Measurements from ENCODE around the gene C19orf67.

The C19orf67 gene

DNA sequence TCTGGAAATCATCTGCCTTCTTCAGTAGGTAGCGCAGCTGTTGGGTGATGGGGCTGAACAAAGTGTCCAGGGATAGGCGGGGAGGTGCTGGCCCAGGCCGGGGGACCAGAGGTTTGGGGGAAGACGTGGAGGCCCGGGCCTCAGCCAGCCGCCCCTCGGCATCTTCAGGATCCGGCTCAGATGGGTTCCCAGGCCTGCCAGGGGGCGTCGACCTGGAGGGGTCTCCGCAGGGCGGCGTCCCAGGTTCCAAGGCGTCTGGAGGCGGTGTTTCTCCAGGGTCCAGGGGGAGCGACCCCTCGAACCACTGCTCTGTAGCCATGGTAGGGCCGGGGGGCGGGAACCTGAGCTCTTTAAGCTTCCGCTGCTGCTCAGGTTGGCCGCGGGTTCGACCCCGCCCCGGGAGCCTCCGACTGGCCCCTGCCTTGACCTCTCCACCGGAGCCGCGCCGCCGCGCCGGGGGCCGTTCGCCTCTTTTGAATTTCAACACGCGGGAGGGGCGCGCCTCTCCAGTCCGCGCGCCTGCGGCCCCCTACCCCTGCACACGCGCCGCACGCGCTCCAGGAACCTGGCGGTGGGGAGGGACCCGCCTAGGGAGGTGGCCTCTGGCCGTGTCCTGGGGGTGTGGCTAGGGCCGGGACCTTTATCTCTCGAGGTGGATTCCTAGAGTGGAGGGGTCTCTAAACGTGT, at the start of gene C19orf67:
C19orf67 (minus strand) TSS at position 475 of the 687 bp plus-strand sequence; CDS start at position 319, 156 bp downstream.
- DNase-seq = no peak

DNA sequence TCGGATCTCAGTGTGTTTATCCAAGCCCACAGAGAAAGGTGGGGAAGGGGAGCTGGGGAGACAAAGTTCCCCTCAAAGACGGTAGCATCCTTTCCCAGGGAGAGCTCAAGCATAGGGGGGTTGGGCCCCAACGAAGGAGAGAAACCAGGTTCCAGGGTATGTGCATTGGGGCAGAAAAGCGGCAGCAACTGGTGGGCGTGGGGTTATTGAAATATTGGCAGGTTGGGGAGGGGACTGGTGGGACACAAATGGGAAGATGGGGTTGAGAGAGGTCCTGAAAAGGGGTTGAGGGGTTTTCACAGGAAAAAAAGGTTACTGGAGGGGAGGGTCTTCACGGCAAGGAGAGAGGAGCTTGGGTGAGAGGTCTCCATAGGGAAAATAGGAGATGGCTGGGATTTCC, 49.8 kb upstream of the C19orf67 start:
- DNase-seq = no peak

DNA sequence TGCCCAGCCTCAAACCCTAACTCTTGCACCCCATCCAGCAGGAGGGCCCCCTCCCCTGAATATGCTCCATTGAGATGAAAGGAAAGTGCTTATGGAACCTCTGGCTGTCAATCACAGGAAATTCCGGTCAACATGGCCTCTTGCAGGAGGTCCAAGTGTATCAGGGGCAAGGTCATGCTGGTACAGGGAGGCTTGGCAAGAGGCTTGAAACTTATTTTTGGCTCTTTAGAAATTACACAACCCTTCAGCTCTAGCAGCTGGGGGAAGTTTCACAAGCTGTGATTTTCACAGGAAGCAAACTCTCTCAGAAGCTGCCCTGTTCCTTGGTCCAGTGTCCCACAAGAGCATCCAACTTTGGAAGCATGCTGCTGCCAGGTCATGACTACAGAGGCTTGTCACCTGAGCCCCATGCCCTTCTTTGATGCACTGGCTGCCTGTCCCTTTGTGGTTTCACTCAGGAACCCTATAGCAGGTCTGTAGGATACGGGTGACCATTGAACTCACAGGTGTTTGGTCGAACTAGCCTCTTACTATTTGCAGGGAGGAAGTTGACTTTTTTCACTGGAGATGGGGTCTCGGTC, 42.4 kb upstream of the C19orf67 start:
- no peak for DNase-seq

DNA sequence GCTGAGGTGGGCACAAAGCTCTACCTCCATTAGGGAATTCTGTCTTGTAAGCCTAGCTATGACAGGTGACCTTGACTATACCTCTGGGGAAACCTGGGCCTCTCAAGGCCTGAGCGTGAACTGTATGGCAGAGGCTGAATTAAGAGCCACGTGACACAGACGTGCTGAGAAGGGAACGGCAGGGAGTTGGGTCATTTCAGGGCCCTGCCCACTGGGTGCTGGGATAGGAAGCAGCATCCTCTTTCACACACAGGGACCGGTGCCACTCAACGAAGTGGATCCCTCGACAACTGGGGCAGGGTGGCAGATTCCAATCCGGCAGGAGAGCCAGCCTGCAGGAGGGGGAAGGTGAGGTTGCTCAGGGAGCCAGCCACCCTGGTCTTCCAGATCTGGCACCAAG, 41.6 kb upstream of the C19orf67 start:
- DNase-seq = no peak

DNA sequence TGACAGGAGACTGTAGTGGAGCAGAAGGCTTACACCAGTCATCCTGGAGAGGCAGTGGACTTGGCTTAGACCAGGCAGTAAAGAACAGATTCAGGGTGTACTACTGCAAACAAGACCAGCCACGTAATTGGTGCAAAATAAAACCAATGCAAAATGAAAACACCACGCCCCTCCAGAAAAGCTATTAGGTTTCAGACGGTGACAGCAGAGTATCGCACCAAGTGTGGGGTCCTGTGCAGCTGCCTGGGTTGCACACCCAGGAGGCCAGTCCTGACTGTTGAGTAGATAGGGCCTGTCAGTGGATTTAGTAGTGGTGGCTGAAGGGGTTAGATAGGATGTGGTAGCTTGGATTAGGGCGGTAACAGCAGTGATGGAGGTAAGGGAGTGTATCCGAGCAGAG, 37.3 kb upstream of the C19orf67 start:
- no peak for DNase-seq

DNA sequence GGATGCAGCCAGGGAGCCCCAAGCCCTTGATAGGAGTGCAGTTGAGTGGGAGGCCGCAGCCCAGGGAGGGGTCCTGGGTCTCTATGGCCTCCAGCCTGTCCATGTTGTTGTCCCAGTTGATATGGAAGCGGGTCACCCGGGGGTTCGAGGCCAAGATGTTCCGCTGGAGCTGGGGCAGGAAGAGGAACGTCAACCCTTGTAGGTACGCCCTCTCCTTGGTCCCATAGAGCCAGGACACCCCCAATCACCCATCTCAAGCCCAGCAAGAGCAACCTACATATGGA, 34.9 kb upstream of the C19orf67 start:
- DNase-seq = no peak

DNA sequence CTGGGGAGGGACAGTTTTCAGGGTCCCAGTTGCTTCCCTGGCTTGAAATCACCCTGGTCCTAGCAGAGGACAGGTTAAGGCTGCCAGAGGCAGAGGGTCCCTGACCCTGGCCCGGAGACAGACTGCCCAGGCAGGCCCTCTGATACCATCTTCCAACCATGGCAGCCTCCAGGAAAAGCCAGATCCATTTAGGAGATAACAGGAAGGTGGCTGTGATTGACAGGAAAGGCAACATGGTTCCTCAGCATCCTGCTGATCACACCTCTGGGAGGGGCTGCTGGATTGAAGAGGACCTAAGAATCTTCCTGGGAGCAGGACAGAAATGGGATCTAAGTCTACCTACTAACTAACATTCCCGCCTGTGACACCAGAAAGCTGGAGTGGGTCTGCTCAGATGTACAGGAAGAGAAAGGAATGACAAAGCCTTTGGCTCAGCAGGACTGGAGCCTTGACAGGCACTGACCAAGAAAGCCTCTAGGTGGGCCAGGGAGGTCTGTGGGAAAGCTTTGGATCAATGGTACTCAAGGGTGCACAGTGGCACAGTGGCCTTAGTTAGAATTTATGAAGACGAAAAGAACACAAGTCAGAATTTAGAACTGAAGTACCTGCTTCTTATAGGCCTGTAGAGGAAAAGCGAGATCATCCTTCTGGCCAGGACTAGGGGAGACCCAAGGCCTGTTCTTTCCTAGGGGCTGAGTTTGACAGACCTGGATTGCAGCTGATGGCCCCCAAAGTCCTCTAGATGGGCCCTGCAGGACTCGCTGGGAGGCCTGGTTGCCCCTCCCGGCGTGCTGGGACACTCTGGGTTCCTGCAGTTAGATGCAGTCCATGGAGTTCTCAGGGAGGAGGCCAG, 34.3 kb upstream of the C19orf67 start:
- DNase-seq = no peak

DNA sequence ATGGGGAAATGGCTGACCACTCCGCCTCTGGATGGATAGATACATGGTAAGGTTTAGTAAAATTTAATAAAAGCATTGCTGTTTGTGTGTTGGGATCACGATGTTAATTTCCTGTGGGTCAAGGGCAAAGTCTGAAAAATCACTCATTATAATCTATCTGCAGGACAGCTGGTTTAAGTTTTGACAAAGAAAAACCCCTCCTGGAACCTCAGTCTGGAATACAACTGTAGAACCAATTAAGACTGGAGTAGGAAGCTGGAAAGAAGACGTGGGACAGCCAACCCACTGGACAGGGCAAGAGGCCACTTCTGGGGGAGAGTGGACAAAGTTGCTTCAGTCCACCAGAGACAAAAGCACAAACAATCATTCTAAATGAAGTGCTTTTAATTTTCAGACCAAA, 33.6 kb upstream of the C19orf67 start:
- no peak for DNase-seq

DNA sequence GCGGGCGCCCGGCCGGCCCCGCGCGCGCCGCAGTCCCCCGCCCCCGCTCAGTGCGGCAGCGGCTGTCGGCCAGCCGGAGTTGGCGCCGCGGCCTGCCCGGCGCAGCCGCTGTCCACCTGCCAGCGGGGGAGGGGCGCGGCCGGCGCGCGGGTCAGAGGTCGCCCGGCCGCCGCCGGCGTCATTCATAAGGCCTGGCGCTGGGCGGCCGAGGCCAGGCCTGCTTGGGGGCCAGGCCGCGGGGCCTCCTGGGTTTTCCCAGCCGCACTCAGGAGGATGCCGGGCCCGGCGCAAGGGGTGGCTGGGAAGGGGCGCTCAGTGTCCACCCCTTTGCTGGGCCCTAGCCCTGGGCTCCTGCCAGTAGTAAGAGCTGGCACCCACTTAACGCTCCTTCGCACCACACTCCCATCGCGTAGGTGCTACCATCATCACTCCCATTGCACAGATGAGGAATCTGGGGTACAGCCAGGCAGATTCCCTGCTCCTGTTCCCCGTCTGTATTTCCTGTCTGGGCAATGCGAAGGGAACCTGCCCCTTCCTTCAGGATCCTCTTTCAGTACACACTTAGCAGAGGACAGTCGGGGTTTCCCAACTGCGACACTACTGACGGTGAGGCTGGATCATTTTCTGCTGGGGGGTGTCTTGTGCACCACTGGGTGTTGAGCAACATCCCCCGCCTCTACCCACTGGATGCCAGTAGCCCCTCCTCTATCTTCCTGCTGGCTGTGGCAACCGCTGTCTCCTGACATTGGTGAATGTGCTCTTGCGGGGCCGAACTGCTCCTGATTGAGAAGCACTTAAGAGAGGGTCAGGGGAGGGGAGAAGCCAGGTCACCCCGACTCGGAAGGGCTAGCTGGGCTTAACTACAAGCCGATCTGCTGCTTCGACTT, 32.8 kb upstream of the C19orf67 start:
- DNase-seq = peak; percentile 23

DNA sequence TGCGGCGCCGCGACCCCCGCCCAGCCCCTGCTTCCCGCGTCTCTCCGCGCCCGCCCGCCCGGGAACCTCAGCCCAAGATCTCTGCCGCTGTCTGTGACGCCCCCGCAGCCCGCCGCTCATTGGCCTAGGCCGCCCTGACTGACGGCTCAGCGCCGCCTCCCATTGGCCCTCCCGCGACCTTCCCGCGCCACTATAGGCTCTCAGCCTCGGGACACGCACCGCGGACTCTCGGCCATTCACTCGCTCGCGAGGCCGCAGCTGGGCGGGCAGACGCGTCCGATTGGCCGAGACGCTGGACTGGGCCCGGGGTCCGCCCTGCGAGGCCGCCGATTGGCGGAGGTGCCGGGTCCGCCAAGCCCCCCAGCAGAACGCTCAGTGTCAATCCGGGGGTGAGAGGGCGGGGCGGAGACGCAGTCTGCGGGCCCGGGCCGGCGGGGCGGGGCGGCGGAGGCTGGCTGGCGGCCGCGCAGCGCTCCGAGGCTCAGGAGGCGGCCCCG, 32.1 kb upstream of the C19orf67 start, which contains the start of gene PRKACA:
PRKACA (minus strand) TSS at position 95 of the 497 bp plus-strand sequence. CDS start 215 bp downstream, outside the sequence.
- peak; percentile 99 for DNase-seq

DNA sequence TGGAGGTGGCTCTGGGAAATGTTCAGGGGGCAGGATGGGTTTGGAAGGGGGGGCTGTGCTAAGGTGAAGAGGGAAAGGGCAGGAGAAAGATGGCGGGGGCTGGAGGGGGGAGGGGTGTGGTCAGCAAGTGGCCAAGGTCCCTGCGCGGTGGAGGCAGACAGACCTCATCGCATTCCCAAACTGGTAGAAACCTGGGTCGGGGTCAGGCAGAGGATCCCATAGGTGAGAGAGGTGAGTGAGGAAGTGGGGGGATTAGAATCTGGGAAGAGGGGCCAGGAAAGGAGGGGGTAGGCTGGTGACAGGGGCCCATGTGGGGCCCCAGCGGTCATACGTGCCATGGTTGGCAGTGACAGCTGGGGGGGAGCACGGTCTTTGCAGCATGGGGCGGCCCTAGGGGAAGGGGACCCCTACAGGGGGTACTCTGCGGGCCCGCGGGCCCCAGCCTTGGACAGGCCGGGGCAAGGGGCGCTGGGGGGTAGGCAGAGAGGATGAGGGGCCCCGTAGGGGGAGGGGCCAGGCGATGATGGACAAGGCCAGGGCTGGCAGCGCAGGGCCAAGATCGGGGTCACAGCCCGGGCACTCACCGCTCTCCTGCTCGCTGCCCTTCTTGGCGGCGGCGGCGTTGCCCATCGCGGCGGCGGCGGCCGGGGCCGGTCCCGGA, 31.5 kb upstream of the C19orf67 start:
- no peak for DNase-seq

DNA sequence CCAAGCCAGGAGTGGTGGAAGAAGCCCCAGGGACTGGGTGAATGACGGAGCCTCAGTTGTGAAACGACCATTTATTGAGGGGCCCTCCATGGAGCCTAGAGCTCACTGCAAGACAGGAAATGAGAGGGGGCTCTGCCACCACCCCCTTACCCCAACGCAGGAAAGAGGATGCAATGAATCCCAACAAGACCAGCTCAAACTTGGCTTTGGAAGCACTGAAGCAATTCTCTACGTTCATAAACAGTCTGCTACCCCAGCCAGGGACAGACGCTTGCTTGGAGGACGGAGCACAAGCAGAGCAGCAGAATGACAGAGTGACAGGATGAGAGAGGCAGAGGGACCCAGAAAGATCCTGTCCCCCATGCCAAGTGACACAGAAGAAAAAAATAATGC, 30.9 kb upstream of the C19orf67 start:
- no peak for DNase-seq

DNA sequence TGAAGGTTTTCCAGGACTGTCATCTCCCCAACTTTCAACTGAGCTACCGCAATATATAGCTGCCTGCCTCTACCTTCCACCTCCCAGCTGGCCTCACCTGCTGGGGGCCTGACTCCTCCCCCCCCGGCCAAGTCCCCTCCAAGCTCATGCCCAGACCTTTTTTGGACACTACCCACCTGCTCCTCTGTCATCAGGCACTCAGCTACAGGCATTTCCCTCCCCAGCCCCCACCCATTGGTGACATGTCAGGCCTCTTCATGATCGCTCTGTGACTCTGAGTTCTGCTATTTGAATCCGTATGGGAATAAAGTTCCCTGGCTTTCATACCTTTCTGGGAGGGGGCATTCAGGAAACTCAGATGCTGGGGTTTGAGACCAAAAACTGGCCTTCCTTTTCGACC, 30.2 kb upstream of the C19orf67 start:
- no peak for DNase-seq

DNA sequence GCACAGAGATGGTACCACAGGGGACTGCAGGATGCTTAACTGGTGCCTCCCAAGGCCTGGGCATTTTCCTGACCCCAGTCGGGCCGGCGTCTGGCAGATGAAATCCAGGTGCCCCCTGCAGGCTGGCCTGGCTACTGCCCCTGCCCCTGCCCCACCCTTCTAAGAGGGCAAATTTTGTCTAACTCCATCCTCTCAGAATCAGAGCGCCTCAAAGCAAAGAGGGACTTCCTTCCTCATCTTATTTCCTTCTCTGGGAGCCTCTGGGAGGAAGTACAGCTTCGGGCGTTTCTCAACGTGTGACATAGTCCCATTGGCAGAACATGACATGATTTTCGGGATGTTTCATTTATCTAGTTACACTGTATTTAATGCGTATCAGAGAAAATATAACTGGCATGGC, 29.3 kb upstream of the C19orf67 start:
- peak; percentile 46 for DNase-seq

DNA sequence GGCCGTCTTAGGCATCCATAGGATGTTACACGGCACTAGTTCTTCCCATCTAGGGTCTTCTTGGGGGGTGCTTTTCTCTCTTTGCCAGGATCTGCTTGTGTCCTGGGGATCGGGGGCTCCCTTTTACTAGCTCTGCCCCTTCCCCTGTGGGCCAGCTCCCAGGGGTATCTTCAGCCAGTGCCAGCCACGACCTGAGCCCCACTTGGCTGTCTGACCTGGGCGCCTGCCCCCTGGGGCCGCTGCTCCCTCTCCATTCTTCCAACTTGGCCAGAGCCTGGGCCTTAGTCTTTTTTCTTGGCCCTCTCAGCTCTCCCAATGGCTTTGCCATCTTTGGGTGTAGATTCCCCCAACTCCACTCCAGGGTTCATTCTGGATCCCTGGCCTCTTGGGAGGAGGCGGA, 28.9 kb upstream of the C19orf67 start:
- DNase-seq = no peak

DNA sequence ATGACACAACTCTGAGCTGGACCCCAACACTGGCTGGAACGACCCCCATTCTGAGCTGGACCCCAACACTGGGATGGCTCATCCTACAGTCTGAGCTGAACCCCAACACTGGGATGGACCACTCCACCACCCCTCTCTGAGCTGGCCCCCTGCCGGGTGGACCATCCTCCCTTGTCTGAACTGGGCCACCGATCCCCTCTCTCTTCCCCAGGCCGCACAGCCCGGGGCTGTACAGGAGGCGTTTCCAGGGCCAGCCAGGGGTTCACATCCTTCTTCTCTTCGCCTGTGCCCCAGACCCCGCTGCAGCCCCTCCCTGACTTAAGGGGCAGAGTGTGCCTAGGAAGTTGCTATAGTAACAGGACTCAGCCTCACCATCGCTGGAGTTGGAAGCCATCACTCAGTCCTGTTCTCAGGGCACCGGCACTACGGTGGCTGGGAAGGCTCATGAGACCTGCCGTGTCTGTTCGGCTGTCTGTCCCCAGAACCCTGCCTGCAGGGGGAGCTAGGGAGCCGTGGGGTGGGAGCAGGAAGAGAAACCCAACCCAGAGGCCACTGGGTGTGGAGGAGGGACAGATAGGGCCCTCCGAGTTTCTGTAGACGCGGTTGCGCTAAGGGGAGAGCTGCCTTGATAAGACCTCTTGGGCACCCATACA, 28.3 kb upstream of the C19orf67 start:
- no peak for DNase-seq

DNA sequence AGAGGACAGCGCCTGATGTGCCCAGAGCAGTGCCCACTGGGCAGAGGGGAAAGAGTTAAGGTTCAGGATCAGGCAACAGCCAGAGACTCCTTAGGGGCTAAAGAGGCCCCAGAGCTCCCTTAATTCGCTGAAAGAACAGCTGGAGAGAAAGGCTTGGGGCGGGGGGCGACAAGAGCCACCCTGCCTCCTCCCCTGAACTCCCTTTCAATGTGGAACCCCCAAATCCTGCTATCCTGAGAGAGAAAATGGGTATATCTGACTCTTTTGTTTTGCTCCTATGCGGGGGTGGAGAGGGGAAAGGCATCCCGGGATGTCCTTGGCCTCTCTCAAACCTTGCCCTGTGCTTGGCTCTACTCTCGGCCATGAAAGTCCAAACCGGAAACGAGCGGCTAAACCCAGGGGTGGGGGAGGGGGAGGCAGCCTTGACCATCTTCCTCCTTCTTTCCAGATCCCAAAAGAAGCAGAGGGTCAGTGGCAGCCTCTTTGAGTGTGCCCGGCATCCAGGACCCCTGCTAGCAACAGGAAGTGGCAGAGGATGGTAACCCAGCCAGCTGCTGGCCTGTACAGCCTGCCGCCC, 27.3 kb upstream of the C19orf67 start:
- no peak for DNase-seq

DNA sequence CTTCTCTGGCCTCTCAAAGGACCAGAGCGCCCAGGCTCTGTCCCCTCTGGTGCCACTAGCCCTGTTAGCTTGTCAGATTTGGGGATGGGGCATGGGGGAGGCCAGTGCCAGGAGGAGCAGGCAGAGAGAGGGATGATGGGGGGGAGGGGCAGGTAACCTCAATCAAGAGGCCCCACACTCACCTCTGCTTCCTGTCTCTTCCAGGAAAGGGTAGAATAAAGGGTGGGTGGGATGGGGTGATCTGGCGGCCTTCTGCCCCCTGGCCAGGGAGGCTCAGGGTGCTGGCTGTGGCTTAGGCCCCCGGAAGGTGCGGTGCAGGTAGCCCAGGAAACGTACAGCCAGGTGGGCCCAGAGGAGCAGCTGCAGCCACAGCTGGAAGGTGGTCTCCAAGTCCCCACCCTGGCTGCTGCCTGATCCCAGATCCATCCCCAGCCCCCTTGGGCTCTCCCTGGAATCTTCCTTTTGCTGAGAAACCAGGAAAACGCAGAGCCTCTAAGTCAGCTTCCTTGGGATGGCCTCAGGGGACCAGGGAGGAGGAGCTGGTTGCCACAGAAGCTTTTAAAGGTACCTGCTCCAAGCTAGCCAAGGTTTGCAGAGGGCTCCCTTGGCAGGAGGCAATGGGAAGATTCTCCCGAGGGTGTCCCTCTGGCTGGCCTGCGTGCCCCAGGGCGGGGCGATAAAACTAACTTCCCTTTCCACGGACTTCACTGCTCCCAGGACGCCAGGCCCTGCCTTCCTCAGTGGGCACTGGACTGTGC, 26.6 kb upstream of the C19orf67 start:
- no peak for DNase-seq

DNA sequence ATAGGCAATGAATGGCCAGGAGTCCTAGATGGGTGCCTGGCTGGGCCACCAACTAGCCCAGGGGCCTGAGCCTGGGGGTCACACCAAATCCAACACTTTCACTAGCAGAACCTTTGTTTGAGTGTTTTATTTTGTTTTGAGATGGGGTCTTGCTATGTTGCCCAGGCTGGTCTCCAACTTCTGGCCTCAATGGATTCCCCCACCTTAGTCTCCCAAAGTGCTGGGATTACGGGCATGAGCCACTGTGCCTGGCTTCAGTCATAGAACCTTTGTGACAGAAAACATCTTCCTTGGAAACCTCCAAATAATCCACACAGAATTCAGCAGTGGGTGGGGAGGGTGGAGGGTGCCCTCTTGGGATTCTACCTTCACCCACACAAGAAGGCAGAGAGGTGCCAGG, 25.9 kb upstream of the C19orf67 start:
- no peak for DNase-seq

DNA sequence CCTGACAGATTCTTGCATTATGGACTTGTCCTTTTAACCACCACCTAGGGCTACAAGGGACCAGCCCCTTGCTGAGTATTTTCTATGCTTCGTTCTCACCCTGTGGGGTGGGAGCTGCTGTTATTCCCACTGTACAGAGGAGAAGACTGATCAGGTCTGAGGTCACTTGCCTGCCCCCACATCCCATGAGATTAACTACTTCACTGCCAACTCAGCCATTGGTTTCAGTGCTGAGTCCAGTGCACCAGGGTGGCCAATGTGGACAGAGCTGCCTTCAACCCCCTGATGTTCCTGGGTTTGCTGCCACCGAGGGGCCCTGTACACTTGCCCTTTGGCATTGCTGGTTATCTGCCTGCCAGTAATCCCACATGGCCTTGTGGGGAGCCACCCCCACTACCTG, 25.1 kb upstream of the C19orf67 start:
- DNase-seq = no peak

Data from CD4-positive, alpha-beta T cell treated with Interleukin-4 for 4 hours (primary cell).